AG04449 (cell line): ENCODE results near the gene DNA2.
A peak's percentile ranks its signal among the peaks of the same experiment; 100 is the strongest.

Experiments
- CTCF ChIA-PET: fragments of 350-600 bp; formaldehyde crosslinking; extraction: SDS; loops from one replicate; lab custom pipeline; 2021; ENCODE audit warnings: antibody characterized with exemption; lab: Yijun Ruan, JAX
- POLR2A ChIA-PET: fragments of 400-600, 350-600 bp; formaldehyde crosslinking; extraction: SDS; loops from one replicate; lab custom pipeline; 2020; ENCODE audit warnings: antibody characterized with exemption, inconsistent platforms; lab: Yijun Ruan, JAX
- DNase-seq: peaks from one replicate; pipeline ENCODE4 v3.0.0-alpha.2; 2010; ENCODE audit warnings: low read depth, low spot score
- H3K4me3 ChIP-seq: 2 replicates; pipeline ENCODE4 v1.5.1; 2011; ENCODE audit warnings: low read depth, mild to moderate bottlenecking, control low read depth, low read length
- TF ChIP-seq, protein P1 (sequence below): IDR thresholded peaks from one replicate; pipeline ENCODE4 v1.5.1; 2011; ENCODE audit warnings: mild to moderate bottlenecking, moderate library complexity, low read length, control low read depth, inconsistent platforms; ENCODE audit not compliant: insufficient read depth; ENCODE audit errors: missing control alignments

The DNA2 gene

GRCh38 chr10:68406815-68407548, 64.8 kb downstream of the DNA2 start, which contains the start of gene RUFY2:
Gene RUFY2 (minus strand): TSS chr10:68407277. CDS start chr10:68407189, 88 bp downstream.
- POLR2A ChIA-PET, result interaction anchor here (0.6 to 0.7 kb wide), 2 partner anchors 75 to 748 kb away, joined by 3 read pairs; partner anchors contain the start of gene HNRNPH3
- TF ChIP-seq, protein P1, sequence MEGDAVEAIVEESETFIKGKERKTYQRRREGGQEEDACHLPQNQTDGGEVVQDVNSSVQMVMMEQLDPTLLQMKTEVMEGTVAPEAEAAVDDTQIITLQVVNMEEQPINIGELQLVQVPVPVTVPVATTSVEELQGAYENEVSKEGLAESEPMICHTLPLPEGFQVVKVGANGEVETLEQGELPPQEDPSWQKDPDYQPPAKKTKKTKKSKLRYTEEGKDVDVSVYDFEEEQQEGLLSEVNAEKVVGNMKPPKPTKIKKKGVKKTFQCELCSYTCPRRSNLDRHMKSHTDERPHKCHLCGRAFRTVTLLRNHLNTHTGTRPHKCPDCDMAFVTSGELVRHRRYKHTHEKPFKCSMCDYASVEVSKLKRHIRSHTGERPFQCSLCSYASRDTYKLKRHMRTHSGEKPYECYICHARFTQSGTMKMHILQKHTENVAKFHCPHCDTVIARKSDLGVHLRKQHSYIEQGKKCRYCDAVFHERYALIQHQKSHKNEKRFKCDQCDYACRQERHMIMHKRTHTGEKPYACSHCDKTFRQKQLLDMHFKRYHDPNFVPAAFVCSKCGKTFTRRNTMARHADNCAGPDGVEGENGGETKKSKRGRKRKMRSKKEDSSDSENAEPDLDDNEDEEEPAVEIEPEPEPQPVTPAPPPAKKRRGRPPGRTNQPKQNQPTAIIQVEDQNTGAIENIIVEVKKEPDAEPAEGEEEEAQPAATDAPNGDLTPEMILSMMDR, result peak; percentile 69
- DNase-seq, result peak; percentile 1
- CTCF ChIA-PET, result interaction anchor here (0.6 to 1.8 kb wide), 27 partner anchors 9 to 499 kb away, joined by 3 to 23 read pairs (median 4); no protein-coding TSS in a partner anchor
- H3K4me3 ChIP-seq, result peak within 1 kb of the TSS; percentile 98

GRCh38 chr10:68406111-68406814, 65.5 kb downstream of the DNA2 start:
- H3K4me3 ChIP-seq, result peak overlapping the region; percentile 98
- peak; percentile 3 for DNase-seq
- TF ChIP-seq, protein P1, result no peak
- CTCF ChIA-PET, result interaction anchor here (0.6 to 1.8 kb wide), 27 partner anchors 8 to 500 kb away, joined by 3 to 23 read pairs (median 4); no protein-coding TSS in a partner anchor
- POLR2A ChIA-PET, result interaction anchor here (0.6 to 0.7 kb wide), 2 partner anchors 75 to 749 kb away, joined by 3 read pairs; partner anchors contain the start of gene HNRNPH3

DNA sequence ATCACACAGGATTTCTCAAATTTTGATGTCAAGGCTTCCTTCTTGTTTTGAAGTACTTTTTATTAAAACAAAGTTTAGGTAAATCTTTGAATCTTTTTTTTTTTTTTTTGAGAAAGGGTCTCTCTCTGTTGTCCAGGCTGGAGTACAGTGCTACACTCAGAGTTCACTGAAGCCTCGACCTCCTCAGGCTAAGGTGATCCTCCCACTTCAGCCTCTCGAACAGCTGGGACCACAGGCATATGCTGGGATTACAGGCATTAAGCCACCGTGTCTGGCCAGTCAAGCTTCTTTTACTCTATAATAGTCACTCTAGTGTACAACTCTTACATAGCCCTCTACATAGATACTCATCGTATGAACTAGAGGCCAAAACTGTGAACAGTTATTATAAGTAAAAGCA, 68.1 kb downstream of the DNA2 start:
- ChIA-PET CTCF (interaction anchor here (1.3 kb wide), 1 partner anchor 496 kb away, joined by 4 read pairs; no protein-coding TSS in a partner anchor), POLR2A (no interaction called here)
- H3K4me3 ChIP-seq, result no peak overlapping the region
- TF ChIP-seq, protein P1, result no peak
- DNase-seq, result no peak

DNA sequence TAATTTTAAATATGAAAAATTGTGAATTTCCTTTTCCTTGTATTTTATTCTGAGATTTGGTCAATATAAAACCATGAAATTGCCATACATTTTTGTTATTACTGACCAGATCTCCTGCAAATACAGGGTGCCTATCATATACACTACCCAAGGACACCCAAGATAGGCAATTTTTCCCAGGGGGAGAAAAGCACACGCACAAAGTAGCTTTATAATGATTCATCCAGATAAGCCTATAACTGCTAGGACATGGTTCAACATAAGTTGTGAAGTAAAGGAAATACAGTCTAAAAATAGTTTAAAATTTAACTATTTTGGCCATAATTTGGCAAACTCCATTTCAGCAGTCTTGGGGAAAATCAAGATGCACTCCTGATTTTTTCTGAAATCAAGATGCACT, 69.5 kb downstream of the DNA2 start:
- DNase-seq, result no peak
- no peak overlapping the region for H3K4me3 ChIP-seq
- ChIA-PET CTCF (interaction anchor here (0.6 to 1.6 kb wide), 2 partner anchors 100 to 352 kb away, joined by 3 read pairs; no protein-coding TSS in a partner anchor), POLR2A (no interaction called here)
- TF ChIP-seq, protein P1, result no peak

DNA sequence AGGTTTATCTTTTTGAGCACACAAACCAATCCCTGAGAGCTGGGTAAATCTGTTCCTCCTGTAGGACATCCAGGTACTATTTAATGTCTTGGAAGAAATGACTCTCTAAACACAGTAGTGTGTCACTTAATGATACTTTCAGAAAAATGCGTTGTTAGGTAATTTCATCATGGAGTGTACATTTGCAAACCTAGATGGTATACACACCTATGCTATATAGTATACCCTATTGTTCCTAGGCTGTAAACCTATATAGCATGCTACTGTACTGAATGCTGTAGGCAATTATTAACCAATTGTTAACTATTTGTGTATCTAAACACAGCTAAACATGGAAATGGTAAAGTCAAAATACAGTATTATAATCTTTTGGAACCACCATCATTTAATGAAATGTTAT, 74.8 kb downstream of the DNA2 start:
- TF ChIP-seq, protein P1, result no peak
- ChIA-PET CTCF (interaction anchor here (1.0 to 2.5 kb wide), 3 partner anchors 10 to 41 kb away, joined by 3 to 16 read pairs (median 3); partner anchors contain the start of gene RUFY2), POLR2A (no interaction called here)
- H3K4me3 ChIP-seq, result no peak overlapping the region
- no peak for DNase-seq
